HG03108 (cell line): ENCODE results near the gene OCIAD1.
"Not testable (repeated sequence)": the region's sequence is repeated elsewhere in the genome, so short reads cannot be mapped to it uniquely, and the experiment has no call there.

Source experiments
- ATAC-seq: cut with Tn5 transposase; IDR thresholded peaks from one replicate; pipeline ENCODE4 v1.9.1; 2021; ENCODE audit warnings: moderate library complexity; ENCODE audit not compliant: unreplicated experiment

Gene OCIAD1

DNA sequence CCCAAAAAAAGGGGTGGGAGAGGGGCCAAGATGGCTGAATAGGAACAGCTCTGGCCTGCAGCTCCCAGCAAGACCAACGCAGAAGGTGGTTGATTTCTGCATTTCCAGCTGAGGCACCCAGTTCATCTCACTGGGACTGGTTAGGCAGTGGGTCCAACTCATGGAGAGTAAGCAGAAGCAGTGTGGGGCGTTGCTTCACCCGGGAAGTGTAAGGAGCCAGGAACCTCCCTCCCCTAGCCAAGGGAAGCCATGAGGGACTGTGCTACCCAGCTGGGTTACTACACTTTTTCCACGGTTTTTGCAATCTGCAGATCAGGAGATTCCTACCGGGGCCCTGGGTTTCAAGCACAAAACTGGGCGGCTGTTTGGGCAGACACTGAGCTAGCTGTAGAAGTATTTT lies 13.9 kb upstream of the OCIAD1 start:
- ATAC-seq = no peak

DNA sequence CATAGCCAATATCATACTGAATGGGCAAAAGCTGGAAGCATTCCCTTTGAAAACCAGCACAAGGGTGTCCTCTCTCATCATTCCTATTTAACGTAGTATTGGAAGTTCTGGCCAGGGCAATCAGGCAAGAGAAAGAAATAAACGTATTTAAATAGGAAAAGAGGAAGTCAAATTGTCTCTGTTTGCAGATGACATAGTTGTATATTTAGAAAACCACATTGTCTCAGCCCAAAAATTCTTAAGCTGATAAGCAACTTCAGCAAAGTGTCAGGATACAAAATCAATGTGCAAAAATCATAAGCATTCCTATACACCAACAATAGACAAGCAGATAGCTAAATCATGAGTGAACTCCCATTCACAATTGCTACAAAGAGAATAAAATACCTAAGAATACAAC lies 9.5 kb upstream of the OCIAD1 start:
- not testable (repeated sequence) for ATAC-seq

DNA sequence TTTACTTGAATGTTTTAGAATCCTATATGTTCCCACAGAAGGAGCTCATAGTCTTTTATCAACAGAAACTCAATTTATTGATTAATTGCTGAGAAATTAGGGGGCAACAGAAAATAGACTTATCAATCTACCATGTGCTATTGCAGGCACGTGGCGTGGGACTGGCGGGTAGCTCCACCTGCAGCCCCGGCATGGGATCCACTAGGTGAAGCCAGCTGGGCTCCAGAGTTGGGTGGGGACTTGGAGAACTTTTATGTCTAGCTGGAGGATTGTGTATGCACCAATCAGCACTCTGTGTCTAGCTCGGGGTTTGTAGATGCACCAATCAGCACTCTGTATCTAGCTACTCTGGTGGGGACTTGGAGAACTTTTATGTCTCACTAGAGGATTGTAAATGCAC lies 3.3 kb upstream of the OCIAD1 start:
- no peak for ATAC-seq

DNA sequence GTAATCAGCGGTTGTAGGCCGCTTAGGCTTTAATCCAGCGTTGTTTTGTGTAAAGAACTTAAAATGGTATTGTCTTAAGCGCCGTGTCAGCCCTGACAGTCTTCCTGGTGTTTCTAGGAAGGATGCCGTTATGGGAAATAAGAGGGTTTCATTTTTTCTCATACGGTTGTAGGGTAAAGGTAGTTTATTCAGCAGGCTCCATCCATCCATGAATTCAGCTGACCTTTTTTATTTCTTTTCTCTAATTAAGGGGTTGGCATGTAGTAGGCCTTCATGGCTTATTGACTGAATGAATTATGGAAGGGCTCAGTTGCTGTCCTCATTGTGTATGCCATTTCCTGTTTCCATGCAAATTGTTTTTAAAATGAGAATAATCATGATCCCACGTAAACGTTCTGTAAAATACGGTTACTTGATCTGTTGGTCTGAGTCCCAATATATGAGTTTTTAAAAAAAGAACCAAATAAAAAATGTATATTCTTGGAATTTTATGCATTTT lies 693 bp downstream of the OCIAD1 start:
- ATAC-seq = no peak

DNA sequence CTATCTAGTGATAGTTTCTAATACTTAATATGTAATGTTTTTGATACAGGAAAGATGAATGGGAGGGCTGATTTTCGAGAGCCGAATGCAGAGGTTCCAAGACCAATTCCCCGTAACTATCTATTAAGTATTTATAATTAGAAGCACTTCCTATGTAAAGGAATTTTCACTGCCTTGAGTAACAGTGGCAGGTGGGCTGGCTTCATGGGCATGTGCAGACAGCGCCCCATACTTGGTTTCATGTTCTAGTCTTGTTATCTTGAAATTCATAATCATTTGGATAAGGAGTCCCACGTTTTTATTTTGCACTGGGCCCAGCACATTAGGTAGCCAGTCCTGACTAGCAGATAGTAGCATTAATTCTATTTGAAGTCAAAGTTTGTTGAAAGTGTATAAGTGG lies 1.7 kb downstream of the OCIAD1 start:
- no peak for ATAC-seq

DNA sequence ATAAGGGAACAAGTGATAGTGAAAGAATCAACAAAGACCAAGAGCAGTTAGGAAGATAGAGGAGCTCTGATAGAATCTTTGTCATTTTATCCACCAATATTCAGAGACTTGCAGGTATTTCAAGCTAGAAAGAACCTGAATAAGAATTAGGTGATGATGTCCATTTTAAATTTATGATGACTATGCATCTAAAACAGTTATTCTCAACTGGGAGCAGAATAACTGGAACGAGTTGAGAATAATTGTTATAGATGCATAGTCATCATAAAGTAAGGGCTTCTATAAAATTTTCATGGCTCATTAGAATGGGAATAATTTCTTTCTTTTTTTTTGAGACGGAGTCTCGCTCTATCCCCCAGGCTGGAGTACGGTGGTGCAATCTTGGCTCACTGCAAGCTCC lies 5.8 kb downstream of the OCIAD1 start:
- ATAC-seq = no peak

DNA sequence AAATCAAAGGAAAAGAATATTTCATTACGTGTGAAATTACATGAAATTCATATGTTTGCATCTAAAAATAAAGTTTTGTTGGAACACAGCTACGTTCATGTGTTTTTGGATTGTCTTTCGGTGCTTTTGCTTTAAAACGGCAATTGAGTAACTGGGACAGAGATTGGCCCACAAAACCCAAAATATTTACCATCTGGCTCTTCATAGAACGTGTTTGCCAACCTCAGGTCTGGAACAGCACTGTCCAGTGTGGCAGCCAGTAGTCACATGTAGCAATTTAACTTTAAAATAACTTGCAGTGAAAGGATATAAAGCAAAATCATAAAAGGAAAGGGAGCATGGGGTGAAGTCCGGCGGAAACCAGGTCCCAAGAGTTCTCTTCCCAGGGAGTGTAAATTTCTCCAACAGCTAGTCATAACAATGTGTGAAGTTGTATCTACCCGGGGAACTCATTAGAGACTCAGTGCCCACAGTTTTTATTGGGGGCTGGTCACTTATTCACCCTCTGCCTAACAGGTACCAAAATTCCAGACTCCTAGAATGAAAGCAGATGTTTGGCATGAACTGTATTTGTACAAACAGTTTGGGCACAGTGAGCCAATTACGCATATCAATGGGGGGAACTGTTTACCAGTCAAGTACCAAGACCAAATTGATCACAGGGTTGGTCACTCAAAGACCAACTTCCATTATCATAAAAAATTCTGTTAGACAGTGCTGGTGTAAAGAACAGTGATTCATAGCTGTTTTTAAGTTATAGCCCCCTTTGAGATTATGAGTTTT lies 10.3 kb downstream of the OCIAD1 start:
- ATAC-seq = no peak

DNA sequence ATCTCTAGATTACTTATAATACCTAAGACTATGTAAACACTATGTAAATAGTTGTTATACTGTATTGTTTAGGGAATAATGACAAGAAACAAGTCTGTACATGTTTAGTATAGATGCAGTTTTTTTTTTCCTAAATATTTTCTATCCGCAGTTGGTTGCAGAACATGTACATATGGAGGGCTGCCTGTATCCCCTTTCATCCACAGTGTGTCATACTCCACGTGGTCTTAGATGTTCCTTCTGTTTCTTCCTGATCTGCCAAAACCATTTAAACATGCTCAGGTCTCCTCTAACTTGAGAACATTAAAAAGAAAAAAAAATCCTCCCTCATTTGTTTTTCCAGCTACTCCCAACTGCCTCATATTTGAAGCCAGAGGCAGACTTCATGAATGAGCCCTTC lies 14.0 kb downstream of the OCIAD1 start:
- ATAC-seq = no peak

DNA sequence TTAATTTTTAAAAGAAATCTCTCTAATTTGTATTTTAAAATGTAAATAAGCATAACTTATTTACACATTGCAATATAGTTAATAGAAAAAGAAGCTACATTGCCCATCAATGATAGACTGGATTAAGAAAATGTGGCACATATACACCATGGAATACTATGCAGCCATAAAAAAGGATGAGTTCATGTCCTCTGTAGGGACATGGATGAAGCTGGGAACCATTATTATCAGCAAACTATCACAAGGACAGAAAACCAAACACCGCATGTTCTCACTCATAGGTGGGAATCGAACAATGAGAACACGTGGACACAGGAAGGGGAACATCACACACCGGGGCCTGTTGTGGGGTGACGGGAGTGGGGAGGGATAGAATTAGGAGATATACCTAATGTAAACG lies 17.9 kb downstream of the OCIAD1 start:
- not testable (repeated sequence) for ATAC-seq

DNA sequence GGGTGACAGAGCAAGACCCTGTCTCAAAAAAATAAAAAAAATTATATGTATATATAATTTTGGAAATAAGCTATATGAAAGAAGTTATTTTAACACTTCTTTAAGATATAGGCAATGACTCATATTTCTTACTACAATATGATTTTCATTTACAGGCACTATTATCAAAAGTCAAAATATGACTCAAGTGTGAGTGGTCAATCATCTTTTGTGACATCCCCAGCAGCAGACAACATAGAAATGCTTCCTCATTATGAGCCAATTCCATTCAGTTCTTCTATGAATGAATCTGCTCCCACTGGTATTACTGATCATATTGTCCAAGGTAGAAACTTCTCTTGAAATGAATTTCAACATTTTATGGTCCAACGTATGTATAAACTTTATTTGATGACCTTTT lies 20.8 kb downstream of the OCIAD1 start:
- no peak for ATAC-seq

DNA sequence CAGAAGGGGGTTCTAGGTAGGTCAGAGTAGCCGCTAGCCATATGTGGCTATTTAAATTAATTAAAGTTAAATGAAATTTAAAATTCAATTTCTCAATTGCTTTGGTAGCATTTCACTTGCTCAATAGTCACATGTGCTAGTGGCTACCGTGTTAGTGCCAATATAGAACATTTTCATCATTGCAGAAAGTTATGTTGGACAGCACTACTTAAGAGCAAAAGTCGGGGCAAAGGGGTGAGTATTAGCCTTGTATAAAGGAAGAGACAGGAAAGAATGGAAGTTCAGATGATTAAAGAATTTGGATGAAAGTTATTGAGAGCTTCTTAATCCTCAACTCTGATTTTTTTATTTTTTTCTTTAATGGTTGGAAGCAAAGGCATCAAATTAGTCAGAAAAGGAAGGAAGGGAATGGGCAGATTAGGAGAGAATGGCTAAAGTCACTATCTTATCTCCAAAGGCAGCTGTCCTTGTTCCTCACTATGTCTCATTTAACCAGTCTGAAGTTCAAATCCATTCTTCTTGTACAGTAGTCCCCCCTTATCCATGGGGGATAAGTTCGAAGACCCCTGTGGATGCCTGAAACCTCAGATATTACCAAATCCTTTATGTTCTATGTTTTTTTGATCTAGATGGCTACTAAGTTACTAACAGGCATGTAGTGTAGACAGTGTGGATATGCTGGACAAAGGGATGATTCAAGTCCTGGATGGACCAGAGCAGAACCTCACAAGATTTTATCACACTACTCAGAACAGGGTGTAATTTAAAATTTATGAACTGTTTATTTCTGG lies 22.9 kb downstream of the OCIAD1 start:
- ATAC-seq = no peak

DNA sequence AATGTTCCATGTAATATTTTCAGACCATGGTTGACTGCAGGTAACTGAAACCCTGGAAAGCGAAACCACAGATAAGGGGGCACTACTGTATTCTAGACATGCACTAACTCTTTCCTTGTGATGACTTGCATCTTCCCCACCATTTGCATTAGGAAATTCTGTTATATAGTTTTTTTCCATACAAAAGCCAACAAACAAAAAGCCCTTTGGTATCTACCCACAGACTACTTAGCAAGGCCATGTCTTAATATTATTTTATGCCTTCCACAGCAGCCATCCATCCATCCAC lies 23.5 kb downstream of the OCIAD1 start:
- no peak for ATAC-seq

DNA sequence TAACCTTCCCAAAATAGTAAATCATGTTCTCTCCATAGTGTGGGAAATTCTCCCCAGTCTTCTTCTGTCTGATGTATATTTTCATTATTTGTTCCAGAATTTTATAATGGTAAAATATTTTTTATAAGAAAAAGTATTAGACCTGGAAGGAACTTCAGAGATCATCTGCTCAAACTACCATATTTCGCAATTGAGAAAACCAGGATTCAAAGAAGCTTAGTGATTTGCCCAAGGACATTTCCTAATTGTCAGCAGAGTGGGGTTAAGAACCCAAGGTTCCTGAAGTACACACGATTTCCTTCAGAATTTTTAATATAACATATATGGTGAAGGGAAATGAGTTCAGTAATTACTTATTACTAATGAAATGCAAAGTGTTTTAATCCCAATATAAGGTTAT lies 24.1 kb downstream of the OCIAD1 start:
- ATAC-seq = no peak

DNA sequence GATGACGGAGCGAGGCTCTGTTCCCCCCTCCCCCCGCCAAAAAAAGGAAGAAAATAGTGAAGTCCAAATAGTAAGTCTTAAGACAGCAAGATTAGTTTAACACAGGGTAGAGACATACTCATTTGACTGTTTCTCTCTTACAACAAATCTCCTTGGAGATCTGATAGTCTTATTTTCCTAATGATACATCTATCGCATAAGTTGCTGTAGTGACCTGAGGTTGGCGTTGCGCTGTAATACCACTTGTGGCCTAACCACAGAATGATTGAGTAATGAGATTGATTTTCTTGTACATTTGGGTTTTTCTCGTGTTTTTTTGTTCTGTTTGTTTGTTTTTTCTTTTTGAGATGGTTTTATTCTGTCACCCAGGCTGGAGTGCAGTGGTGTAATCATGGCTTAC lies 27.2 kb downstream of the OCIAD1 start:
- ATAC-seq = no peak

DNA sequence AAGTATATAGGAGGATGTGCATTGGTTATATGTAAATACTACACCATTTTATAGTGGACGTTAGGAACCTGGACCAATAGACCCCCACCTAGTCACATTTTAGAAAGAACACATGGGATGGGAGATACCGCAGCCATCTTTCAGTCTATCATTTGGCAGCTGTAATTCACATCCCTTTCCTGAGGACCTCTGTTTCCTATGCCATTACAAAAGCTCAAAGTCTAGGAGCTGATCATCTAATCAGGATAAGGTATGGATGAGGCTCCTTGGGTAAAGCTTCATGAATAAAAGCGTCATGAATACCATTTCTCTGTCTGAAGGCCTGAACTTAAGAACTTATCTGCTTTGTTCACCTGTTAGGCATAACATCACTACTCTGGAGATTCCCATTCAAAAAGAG lies 31.1 kb downstream of the OCIAD1 start:
- ATAC-seq = no peak

DNA sequence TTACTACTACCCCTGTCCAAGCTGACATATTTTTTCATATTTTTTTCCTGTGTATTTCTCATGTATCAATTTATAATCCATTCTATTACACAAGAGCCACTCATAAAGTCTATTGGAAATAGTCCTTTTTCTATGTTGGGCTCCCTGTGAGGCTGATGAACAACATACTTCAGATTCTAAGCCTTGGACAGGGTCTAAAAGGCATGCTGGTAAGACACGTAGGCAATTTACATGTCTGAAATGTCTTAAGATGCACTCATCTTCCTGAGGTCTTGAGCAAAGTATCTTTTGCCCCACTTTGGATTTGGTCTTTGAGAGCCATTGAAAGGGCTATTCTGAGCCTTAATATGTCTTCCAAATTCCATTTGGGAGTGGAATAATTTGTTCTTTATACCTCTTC lies 31.8 kb downstream of the OCIAD1 start:
- no peak for ATAC-seq

DNA sequence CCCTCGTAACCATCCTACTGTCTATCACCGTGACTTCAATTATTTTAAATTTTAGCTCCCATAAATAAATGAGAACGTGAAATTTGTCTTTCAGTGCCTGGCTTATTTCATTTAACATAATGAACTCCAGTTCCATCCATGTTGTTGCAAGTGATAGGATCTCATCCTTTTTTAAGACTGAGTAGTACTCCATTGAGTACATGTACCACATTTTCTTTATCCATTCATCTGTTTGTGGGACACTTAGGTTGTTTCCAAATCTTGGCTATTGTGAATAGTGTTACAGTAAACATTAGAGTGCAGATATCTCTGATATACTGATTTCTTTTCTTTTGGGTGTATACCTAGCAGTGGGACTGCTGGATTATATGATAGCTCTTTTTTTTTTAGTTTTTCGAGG lies 32.8 kb downstream of the OCIAD1 start:
- ATAC-seq = no peak

DNA sequence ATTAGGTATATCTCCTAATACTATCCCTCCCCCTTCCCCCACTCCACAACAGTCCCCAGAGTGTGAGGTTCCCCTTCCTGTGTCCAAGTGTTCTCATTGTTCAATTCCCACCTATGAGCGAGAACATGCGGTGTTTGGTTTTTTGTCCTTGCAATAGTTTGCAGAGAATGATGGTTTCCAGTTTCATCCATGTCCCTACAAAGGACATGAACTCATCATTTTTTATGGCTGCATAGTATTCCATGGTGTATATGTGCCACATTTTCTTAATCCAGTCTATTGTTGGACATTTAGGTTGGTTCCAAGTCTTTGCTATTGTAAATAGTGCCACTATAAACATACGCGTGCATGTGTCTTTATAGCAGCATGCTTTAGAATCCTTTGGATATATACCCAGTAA lies 33.8 kb downstream of the OCIAD1 start:
- not testable (repeated sequence) for ATAC-seq

DNA sequence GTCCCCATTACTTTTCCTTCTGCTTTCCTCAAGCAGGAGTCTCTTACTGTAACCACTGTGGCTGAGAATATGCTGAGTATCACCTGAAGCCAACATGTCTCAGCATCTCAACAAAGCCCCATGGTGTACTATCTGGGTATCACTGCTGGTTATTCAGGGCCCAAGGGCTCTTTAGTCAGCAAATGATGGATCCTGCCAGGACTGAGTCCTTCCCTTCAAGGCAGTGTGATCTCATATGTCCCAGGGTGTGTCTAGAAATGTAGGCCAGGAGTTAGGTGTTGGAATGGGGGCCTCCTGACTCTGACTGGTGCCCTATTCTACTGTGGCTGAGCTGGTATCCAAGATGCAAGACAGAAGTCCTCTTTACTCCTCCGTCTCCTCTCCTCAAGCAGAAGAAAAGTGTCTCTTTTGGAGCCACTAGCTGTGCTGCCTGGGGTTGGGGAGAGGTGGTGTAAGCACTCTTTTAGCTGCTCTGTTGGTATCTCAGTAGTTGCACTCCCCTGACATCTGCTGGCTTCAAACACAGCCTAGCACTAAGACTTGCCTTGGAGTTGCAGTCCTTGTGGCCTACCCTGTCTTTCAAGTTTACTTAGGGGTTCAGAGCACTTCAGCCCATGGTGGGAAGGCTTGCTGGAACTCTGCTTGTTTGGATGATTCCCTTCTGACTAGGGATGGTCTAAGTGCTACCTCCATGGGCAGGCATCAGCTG lies 47.1 kb downstream of the OCIAD1 start:
- ATAC-seq = no peak

DNA sequence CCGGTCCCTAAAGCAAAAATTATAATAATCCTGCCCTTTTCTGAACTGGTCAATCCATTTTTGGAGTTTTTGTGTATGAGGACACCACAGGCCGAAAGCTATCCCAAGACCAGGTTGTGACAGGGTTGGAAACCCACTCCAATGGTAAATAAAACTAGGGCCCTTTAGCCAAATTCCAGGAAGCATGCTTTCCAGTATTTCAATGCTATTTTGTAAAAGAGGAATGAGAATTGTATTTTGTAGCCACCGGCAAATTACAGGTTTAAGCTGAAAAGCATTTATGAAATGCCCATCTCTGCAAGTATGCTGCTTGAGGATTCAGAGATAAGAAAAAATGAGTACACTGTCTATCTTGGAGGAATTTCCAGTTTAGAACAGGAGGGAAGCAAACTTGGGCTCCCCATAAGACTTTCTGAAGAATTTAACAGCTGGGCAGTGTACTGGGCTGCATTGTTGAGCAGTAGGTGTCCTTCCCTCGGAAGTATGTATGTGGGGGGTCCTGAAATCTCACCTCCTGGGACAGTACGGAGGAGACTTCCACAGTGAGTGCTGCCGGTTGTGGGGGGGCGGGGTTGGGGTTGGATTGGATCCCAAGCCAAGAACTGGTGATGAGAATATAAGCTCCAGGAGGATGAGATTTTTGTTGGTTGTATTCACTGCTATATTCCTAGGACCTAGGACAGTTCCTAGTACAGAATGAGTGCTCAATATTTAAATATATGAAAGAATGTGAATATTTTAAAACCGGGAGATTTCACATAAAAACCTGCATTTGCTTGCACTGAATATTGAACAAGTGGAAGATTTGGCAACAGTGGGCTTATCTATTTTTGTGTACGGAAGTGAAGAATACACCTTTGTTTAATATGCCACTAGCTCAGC lies 48.9 kb downstream of the OCIAD1 start:
- no peak for ATAC-seq

DNA sequence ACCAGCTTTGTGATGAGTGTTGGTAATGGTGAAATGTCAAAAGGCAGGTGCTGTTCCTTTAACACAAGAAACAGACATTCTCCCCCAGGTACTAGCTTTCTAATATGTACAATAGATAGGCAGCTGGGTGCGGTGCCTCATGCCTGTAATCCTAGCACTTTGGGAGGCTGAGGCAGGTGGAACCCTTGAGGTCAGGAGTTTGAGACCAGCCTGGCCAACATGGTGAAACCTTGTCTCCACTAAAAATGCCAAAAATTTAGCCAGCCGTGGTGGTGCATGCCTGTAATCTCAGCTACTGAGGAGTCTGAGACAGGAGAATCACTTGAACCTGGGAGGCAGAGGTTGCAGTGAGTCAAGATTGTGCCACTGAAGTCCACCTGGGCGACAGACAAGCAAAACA lies 50.8 kb downstream of the OCIAD1 start:
- ATAC-seq = not testable (repeated sequence)
